GM18519 (cell line): ENCODE data around the gene CLNK.
A peak's percentile ranks its signal among the peaks of the same experiment; 100 is the strongest.

Source experiments
- ATAC-seq: cut with Tn5 transposase; IDR thresholded peaks from one replicate; pipeline ENCODE4 v1.9.1; 2021; ENCODE audit warnings: mild to moderate bottlenecking, moderate library complexity; ENCODE audit not compliant: unreplicated experiment, low FRiP score

Gene CLNK

GRCh38 chr4:10684631-10685030 lies at the start of gene CLNK:
Gene CLNK, minus strand, starts transcription at chr4:10684768. Its CDS starts 16,899 bp downstream, at chr4:10667869.
- ATAC-seq = peak; percentile 72

- ATAC-seq = no peak
Measured at GRCh38 chr4:10733481-10734062, 49.0 kb upstream of the CLNK start.

- ATAC-seq = no peak
Measured at GRCh38 chr4:10732914-10733415, 48.4 kb upstream of the CLNK start.

- no peak for ATAC-seq
Measured at GRCh38 chr4:10732235-10732913, 47.8 kb upstream of the CLNK start.

GRCh38 chr4:10731690-10732089 lies 47.1 kb upstream of the CLNK start:
- no peak for ATAC-seq

GRCh38 chr4:10731162-10731561 lies 46.6 kb upstream of the CLNK start:
- no peak for ATAC-seq

GRCh38 chr4:10730590-10730989 lies 46.0 kb upstream of the CLNK start:
- ATAC-seq = peak; percentile 71

GRCh38 chr4:10730019-10730418 lies 45.5 kb upstream of the CLNK start:
- peak; percentile 29 for ATAC-seq

GRCh38 chr4:10729366-10729765 lies 44.8 kb upstream of the CLNK start:
- no peak for ATAC-seq

GRCh38 chr4:10728016-10728415 lies 43.4 kb upstream of the CLNK start:
- no peak for ATAC-seq

GRCh38 chr4:10727140-10727880 lies 42.7 kb upstream of the CLNK start:
- no peak for ATAC-seq

GRCh38 chr4:10722957-10723356 lies 38.4 kb upstream of the CLNK start:
- peak; percentile 93 for ATAC-seq

- no peak for ATAC-seq
Measured at GRCh38 chr4:10721616-10722015, 37.0 kb upstream of the CLNK start.

- ATAC-seq = no peak
Measured at GRCh38 chr4:10716163-10716562, 31.6 kb upstream of the CLNK start.

- no peak for ATAC-seq
Measured at GRCh38 chr4:10715696-10716095, 31.1 kb upstream of the CLNK start.

- no peak for ATAC-seq
Measured at GRCh38 chr4:10715135-10715534, 30.6 kb upstream of the CLNK start.

GRCh38 chr4:10713591-10713990 lies 29.0 kb upstream of the CLNK start:
- no peak for ATAC-seq

GRCh38 chr4:10706236-10706635 lies 21.7 kb upstream of the CLNK start:
- no peak for ATAC-seq

- ATAC-seq = no peak
Measured at GRCh38 chr4:10704430-10704810, 19.9 kb upstream of the CLNK start.

GRCh38 chr4:10703766-10704429 lies 19.3 kb upstream of the CLNK start:
- no peak for ATAC-seq

GRCh38 chr4:10703156-10703555 lies 18.6 kb upstream of the CLNK start:
- ATAC-seq = no peak
